GM23338 (cell line): ENCODE results near the gene VEZT. TPM values are rescaled to one million over a fixed set of nuclear protein-coding genes. Genes with fewer than 3 reads are reported as not detected.

ENCODE experiments used
- CREB1 ChIP-seq: fragments of 250-450 bp; sonication (Bioruptor Pico); IDR thresholded peaks from 2 replicates; pipeline ENCODE4 v1.5.0; 2020; ENCODE audit warnings: low read depth, mild to moderate bottlenecking, moderate library complexity
- CTCF ChIP-seq, 2 experiments: fragments of 200-600 bp in 1 of 2; sonication (generic) in 1 of 2; conservative IDR thresholded peaks; 2 replicates each; pipeline versions ENCODE4 v1.5.1 to v1.6.1; 2016 to 2017; ENCODE audit warnings: antibody characterized with exemption in 2 of 2, low read depth in 2 of 2, mild to moderate bottlenecking in 2 of 2, moderate library complexity in 1 of 2
- EZH2 ChIP-seq: fragments of 200-600 bp; sonication (generic); IDR thresholded peaks from one replicate; pipeline ENCODE4 v1.8.0; 2017; ENCODE audit warnings: antibody characterized with exemption, mild to moderate bottlenecking, low read depth; ENCODE audit not compliant: unreplicated experiment
- EZH2phosphoT487 ChIP-seq: fragments of 200-600 bp; sonication (generic); IDR thresholded peaks from one replicate; pipeline ENCODE4 v1.8.1; 2018; ENCODE audit warnings: antibody characterized with exemption; ENCODE audit not compliant: unreplicated experiment
- JUNB ChIP-seq: IDR thresholded peaks from one replicate; pipeline ENCODE4 v1.6.1; 2016; ENCODE audit warnings: antibody characterized with exemption; ENCODE audit not compliant: unreplicated experiment
- NANOG ChIP-seq: IDR thresholded peaks from 2 replicates; pipeline ENCODE4 v1.6.1; 2016; ENCODE audit warnings: antibody characterized with exemption, borderline replicate concordance
- POLR2AphosphoS5 ChIP-seq: IDR thresholded peaks from 2 replicates; pipeline ENCODE4 v1.6.1; 2016; ENCODE audit warnings: antibody characterized with exemption, low read depth
- REST ChIP-seq: IDR thresholded peaks from one replicate; pipeline ENCODE4 v1.6.1; 2018; ENCODE audit warnings: antibody characterized with exemption; ENCODE audit not compliant: unreplicated experiment
- STAT1 ChIP-seq: IDR thresholded peaks from one replicate; pipeline ENCODE4 v1.6.1; 2016; ENCODE audit warnings: antibody characterized with exemption; ENCODE audit not compliant: unreplicated experiment
- ZNF331 ChIP-seq: fragments of 250-450 bp; sonication (Bioruptor Pico); IDR thresholded peaks from 2 replicates; pipeline ENCODE4 v1.5.0; 2020; ENCODE audit warnings: low read depth, mild to moderate bottlenecking, moderate library complexity
- ZNF462 ChIP-seq: fragments of 250-450 bp; sonication (Bioruptor Pico); IDR thresholded peaks from 2 replicates; pipeline ENCODE4 v1.5.0; 2020; ENCODE audit warnings: mild to moderate bottlenecking, moderate library complexity
- polyA plus RNA-seq: library from polyadenylated mRNA; unstranded; fragments of >200 nt; fragmentation: Nextera tagmentation; extraction: Ambion mirVana; gene quantifications from 2 replicates; pipeline ENCODE4 v1.2.1, GENCODE V29; 2016
- total RNA-seq: library from RNA; depleted of rRNA; stranded (reverse); fragments of >200 nt; shearing (Covaris generic); gene quantifications from 2 replicates; pipeline ENCODE4 v1.2.3, GENCODE V29; 2014

The VEZT gene
- total and polyA plus RNA-seq, 2 experiments from 2014 or later, result 34.2 to 51.5 TPM

- TF ChIP-seq ZNF462 (no peak), ZNF331 (CRISPR knock-in tag) (no peak), STAT1 (no peak), CTCF (conservative IDR thresholded peaks at IDR 0.05; ENCODE audit: low read depth in 2 of 2) (no peak), JUNB (no peak), EZH2 (no peak), REST (no peak), NANOG (no peak), CREB1 (CRISPR knock-in tag) (no peak), EZH2phosphoT487 (no peak), POLR2AphosphoS5 (no peak)
Observed at GRCh38 chr12:95248095-95248494, 30.5 kb downstream of the VEZT start (continued).
